Cortex of kidney (tissue), 1 donor: Measurements from ENCODE around the gene MALRD1.

Source experiments
- DNase-seq: peaks from one replicate; lab custom pipeline; 2025; lab: John Stamatoyannopoulos, UW

Gene MALRD1

GRCh38 chr10:19576576-19576975 is 528.0 kb downstream of the MALRD1 start:
- DNase-seq = no peak

- DNase-seq = no peak
These were observed 528.8 kb downstream of the MALRD1 start for GRCh38 chr10:19577381-19577780.

GRCh38 chr10:19577807-19578206 is 529.2 kb downstream of the MALRD1 start:
- DNase-seq = no peak

GRCh38 chr10:19578571-19578970 is 530.0 kb downstream of the MALRD1 start:
- DNase-seq = no peak

- DNase-seq = no peak
These were observed 531.4 kb downstream of the MALRD1 start for GRCh38 chr10:19579761-19580545.

GRCh38 chr10:19580691-19581090 is 532.1 kb downstream of the MALRD1 start:
- DNase-seq = no peak

- no peak for DNase-seq
These were observed 540.0 kb downstream of the MALRD1 start for GRCh38 chr10:19588608-19589007.

GRCh38 chr10:19592276-19592675 is 543.7 kb downstream of the MALRD1 start:
- DNase-seq = no peak

- no peak for DNase-seq
These were observed 546.7 kb downstream of the MALRD1 start for GRCh38 chr10:19595212-19595845.

GRCh38 chr10:19605806-19606205 is 557.2 kb downstream of the MALRD1 start:
- no peak for DNase-seq

GRCh38 chr10:19606968-19607367 is 558.4 kb downstream of the MALRD1 start:
- no peak for DNase-seq

GRCh38 chr10:19611775-19612174 is 563.2 kb downstream of the MALRD1 start:
- DNase-seq = no peak

GRCh38 chr10:19616966-19617365 is 568.4 kb downstream of the MALRD1 start:
- no peak for DNase-seq

- DNase-seq = no peak
These were observed 572.2 kb downstream of the MALRD1 start for GRCh38 chr10:19620811-19621210.

- DNase-seq = no peak
These were observed 574.7 kb downstream of the MALRD1 start for GRCh38 chr10:19623321-19623720.

- DNase-seq = no peak
These were observed 577.6 kb downstream of the MALRD1 start for GRCh38 chr10:19626156-19626555.

- DNase-seq = no peak
These were observed 580.4 kb downstream of the MALRD1 start for GRCh38 chr10:19628767-19629560.

GRCh38 chr10:19629567-19629966 is 581.0 kb downstream of the MALRD1 start:
- no peak for DNase-seq

- no peak for DNase-seq
These were observed 585.6 kb downstream of the MALRD1 start for GRCh38 chr10:19634163-19634562.

- no peak for DNase-seq
These were observed 589.7 kb downstream of the MALRD1 start for GRCh38 chr10:19638182-19638895.

- no peak for DNase-seq
These were observed 590.3 kb downstream of the MALRD1 start for GRCh38 chr10:19638896-19639233.

GRCh38 chr10:19640566-19641263 is 592.1 kb downstream of the MALRD1 start:
- DNase-seq = no peak
